KMS-11 (cell line): Measurements from ENCODE around the gene OR4D6.
"Not testable (repeated sequence)": the region's sequence is repeated elsewhere in the genome, so short reads cannot be mapped to it uniquely, and the experiment has no call there.

ENCODE experiments used
- H2AFZ ChIP-seq: fragments of 200-600 bp; sonication (generic); 2 replicates; pipeline ENCODE4 v1.6.1; 2016; ENCODE audit warnings: antibody characterized with exemption, mixed run types, low read depth
- H3K27ac ChIP-seq: fragments of 200-600 bp; sonication (generic); 2 replicates; pipeline ENCODE4 v1.6.1; 2016; ENCODE audit warnings: mild to moderate bottlenecking, mixed run types
- H3K27me3 ChIP-seq: fragments of 200-600 bp; sonication (generic); 2 replicates; pipeline ENCODE4 v1.6.1; 2017; ENCODE audit warnings: mild to moderate bottlenecking, low read depth, mixed run types, moderate library complexity; ENCODE audit not compliant: insufficient read depth
- H3K36me3 ChIP-seq: fragments of 200-600 bp; sonication (generic); 2 replicates; pipeline ENCODE4 v1.6.1; 2017; ENCODE audit warnings: mild to moderate bottlenecking, mixed run types; ENCODE audit not compliant: insufficient read depth
- H3K4me1 ChIP-seq: fragments of 200-600 bp; sonication (generic); 2 replicates; pipeline ENCODE4 v1.6.1; 2016; ENCODE audit warnings: mild to moderate bottlenecking, low read depth, mixed run types; ENCODE audit not compliant: poor library complexity, severe bottlenecking
- H3K4me2 ChIP-seq: fragments of 200-600 bp; sonication (generic); 2 replicates; pipeline ENCODE4 v1.7.0; 2016; ENCODE audit warnings: mild to moderate bottlenecking, mixed run types
- H3K4me3 ChIP-seq: fragments of 200-600 bp; sonication (generic); IDR thresholded peaks from 2 replicates; pipeline ENCODE4 v1.6.1; 2017; ENCODE audit warnings: low read depth, low read length, mixed read lengths; ENCODE audit not compliant: insufficient read depth
- H3K79me2 ChIP-seq: fragments of 200-600 bp; sonication (generic); 2 replicates; pipeline ENCODE4 v1.6.1; 2016; ENCODE audit warnings: low read depth, mixed run types; ENCODE audit not compliant: insufficient read depth
- H3K9ac ChIP-seq: fragments of 200-600 bp; sonication (generic); 2 replicates; pipeline ENCODE4 v1.6.1; 2016; ENCODE audit warnings: mild to moderate bottlenecking, mixed run types
- H4K20me1 ChIP-seq: fragments of 200-600 bp; sonication (generic); 2 replicates; pipeline ENCODE4 v1.6.1; 2016; ENCODE audit warnings: mild to moderate bottlenecking, mixed run types; ENCODE audit not compliant: insufficient read depth
- CTCF ChIP-seq: fragments of 200-600 bp; sonication (generic); conservative IDR thresholded peaks from 2 replicates; pipeline ENCODE4 v1.6.1; 2017; ENCODE audit warnings: low read depth, mild to moderate bottlenecking, antibody characterized with exemption, low read length, moderate library complexity, mixed read lengths

OR4D6 gene

GRCh38 chr11:59437770-59438169 is 19.0 kb upstream of the OR4D6 start:
- H3K27me3 ChIP-seq: no peaks in the 10 kb centered on the region
- H3K4me1 ChIP-seq: no peaks in the 10 kb centered on the region
- TF ChIP-seq CTCF: no peak
- no peaks in the 10 kb centered on the region for H3K79me2 ChIP-seq
- H2AFZ ChIP-seq: no peak overlapping the region
- H3K9ac ChIP-seq: no peak overlapping the region
- H3K4me3 ChIP-seq: no peak overlapping the region
- no peaks in the 10 kb centered on the region for H4K20me1 ChIP-seq
- no peaks in the 10 kb centered on the region for H3K36me3 ChIP-seq
- no peak overlapping the region for H3K27ac ChIP-seq
- no peak overlapping the region for H3K4me2 ChIP-seq

GRCh38 chr11:59445624-59446023 is 11.1 kb upstream of the OR4D6 start:
- not testable (repeated sequence) for H3K4me3 ChIP-seq, H3K4me1 ChIP-seq, H3K27me3 ChIP-seq, H3K36me3 ChIP-seq, H2AFZ ChIP-seq, H3K4me2 ChIP-seq, H3K9ac ChIP-seq, H4K20me1 ChIP-seq, H3K27ac ChIP-seq, H3K79me2 ChIP-seq

- Histone ChIP-seq H3K4me2 (no peak overlapping the region), H3K4me1 (no peaks in the 10 kb centered on the region), H4K20me1 (no peaks in the 10 kb centered on the region), H2AFZ (no peak overlapping the region), H3K9ac (no peak overlapping the region), H3K27me3 (no peaks in the 10 kb centered on the region), H3K27ac (no peak overlapping the region), H3K79me2 (no peaks in the 10 kb centered on the region), H3K4me3 (no peak overlapping the region), H3K36me3 (no peaks in the 10 kb centered on the region)
- TF ChIP-seq CTCF: no peak
These were observed 8.3 kb upstream of the OR4D6 start for GRCh38 chr11:59448484-59448883.

- H3K27me3 ChIP-seq: no peaks in the 10 kb centered on the region
- no peaks in the 10 kb centered on the region for H4K20me1 ChIP-seq
- no peaks in the 10 kb centered on the region for H3K4me1 ChIP-seq
- no peak overlapping the region for H3K4me2 ChIP-seq
- H2AFZ ChIP-seq: no peak overlapping the region
- H3K4me3 ChIP-seq: no peak overlapping the region
- no peaks in the 10 kb centered on the region for H3K79me2 ChIP-seq
- TF ChIP-seq CTCF: no peak
- H3K27ac ChIP-seq: no peak overlapping the region
- H3K36me3 ChIP-seq: no peaks in the 10 kb centered on the region
- no peak overlapping the region for H3K9ac ChIP-seq
These were observed 3.2 kb downstream of the OR4D6 start for GRCh38 chr11:59459916-59460315.

- TF ChIP-seq CTCF: no peak
These were observed 6.5 kb downstream of the OR4D6 start for GRCh38 chr11:59463190-59463641.

More at GRCh38 chr11:59463190-59463641, 6.5 kb downstream of the OR4D6 start:
- Histone ChIP-seq H3K4me2 (no peak overlapping the region), H3K27me3 (no peaks in the 10 kb centered on the region), H3K4me1 (no peaks in the 10 kb centered on the region), H4K20me1 (no peaks in the 10 kb centered on the region), H2AFZ (no peak overlapping the region), H3K27ac (no peak overlapping the region), H3K79me2 (no peaks in the 10 kb centered on the region), H3K36me3 (no peaks in the 10 kb centered on the region), H3K4me3 (no peak overlapping the region), H3K9ac (no peak overlapping the region)
